GM12878 (cell line): Measurements from ENCODE around the gene NHERF1. TPM values are rescaled to one million over a fixed set of nuclear protein-coding genes. Genes with fewer than 3 reads are reported as not detected.
A peak's percentile ranks its signal among the peaks of the same experiment; 100 is the strongest.

Experiments used
- ATAC-seq: fragments of 200-7000 bp; cut with Tn5 transposase; 3 replicates; pipeline ENCODE4 v1.9.1; 2020; ENCODE audit warnings: mild to moderate bottlenecking, moderate library complexity
- BruUV-seq: library from RNA; stranded (reverse); fragments of 400-500 nt; replicated peaks from 2 replicates; lab custom pipeline; 2021; lab: Mats Ljungman, UMichigan
- CTCF ChIA-PET: fragments of 300-600 bp; sonication (Branson Sonifier 250); formaldehyde crosslinking; extraction: SDS; loops from one replicate; lab custom pipeline; 2021; ENCODE audit warnings: inconsistent platforms; lab: Yijun Ruan, JAX
- POLR2A ChIA-PET: fragments of 350-600 bp; formaldehyde crosslinking; extraction: SDS; loops from one replicate; lab custom pipeline; 2021; ENCODE audit warnings: inconsistent platforms; lab: Charles Lee
- RAD21 ChIA-PET: fragments of 300-600 bp; sonication (Branson Sonifier 250); formaldehyde crosslinking; loops from one replicate; lab custom pipeline; 2023; ENCODE audit warnings: antibody characterized with exemption; ENCODE audit not compliant: unreplicated experiment; lab: Charles Lee
- SMC1A ChIA-PET: fragments of 300-600 bp; sonication (Branson Sonifier 250); formaldehyde crosslinking; loops from one replicate; lab custom pipeline; 2023; ENCODE audit not compliant: unreplicated experiment, uncharacterized antibody; lab: Charles Lee
- DNase-seq: peaks from one replicate; pipeline ENCODE4 v3.0.0-alpha.2; 2011; ENCODE audit warnings: low read depth, low spot score
- FAIRE-seq: peaks from 3 replicates; lab custom pipeline; 2011; peaks lifted over from hg19 to GRCh38; lab: Jason Lieb, UNC
- H2AFZ ChIP-seq: 2 replicates; pipeline ENCODE4 v1.6.0; 2011; ENCODE audit warnings: low read depth, low read length, control low read depth; ENCODE audit not compliant: control insufficient read depth
- H3K27ac ChIP-seq: 2 replicates; pipeline ENCODE4 v1.5.1; 2011; ENCODE audit warnings: control low read depth; ENCODE audit not compliant: control insufficient read depth, insufficient read depth
- H3K27me3 ChIP-seq, 2 experiments: replicated peaks in 1 of 2; 2 replicates each; pipeline versions ENCODE4 v1.6.0 to v1.6.1; 2011; ENCODE audit warnings: low read length in 1 of 2; ENCODE audit not compliant: control insufficient read depth in 2 of 2, insufficient read depth in 2 of 2
- H3K36me3 ChIP-seq, 2 experiments: 2 replicates each; pipeline ENCODE4 v1.5.1; 2011; ENCODE audit warnings: low read length in 1 of 2; ENCODE audit not compliant: control insufficient read depth in 2 of 2, insufficient read depth in 2 of 2
- H3K4me1 ChIP-seq: 2 replicates; pipeline ENCODE4 v1.6.1; 2011; ENCODE audit warnings: mild to moderate bottlenecking, low read length, moderate library complexity, mixed read lengths; ENCODE audit not compliant: control insufficient read depth, insufficient read depth
- H3K4me2 ChIP-seq: 2 replicates; pipeline ENCODE4 v1.6.0; 2011; ENCODE audit warnings: control low read depth; ENCODE audit not compliant: control insufficient read depth, insufficient read depth
- H3K4me3 ChIP-seq: fragments of 200-600 bp; sonication (generic); 2 replicates; pipeline ENCODE4 v1.5.1; 2016
- H3K79me2 ChIP-seq: 2 replicates; pipeline ENCODE4 v1.6.0; 2011; ENCODE audit warnings: low read length; ENCODE audit not compliant: control insufficient read depth, insufficient read depth
- H3K9ac ChIP-seq: 2 replicates; pipeline ENCODE4 v1.8.0; 2011; ENCODE audit warnings: low read length, control low read depth, mixed read lengths; ENCODE audit not compliant: control insufficient read depth, insufficient read depth
- H3K9me3 ChIP-seq: replicated peaks from 3 replicates; pipeline ENCODE4 v1.5.1; 2011; ENCODE audit warnings: mild to moderate bottlenecking, low read length; ENCODE audit not compliant: control insufficient read depth, insufficient read depth
- H4K20me1 ChIP-seq: 2 replicates; pipeline ENCODE4 v1.6.0; 2011; ENCODE audit not compliant: control insufficient read depth, insufficient read depth
- CBFB ChIP-seq: IDR thresholded peaks from 2 replicates; pipeline ENCODE4 v1.6.1; 2016; ENCODE audit warnings: antibody characterized with exemption, low read depth
- EED ChIP-seq: sonication (generic); IDR thresholded peaks from 2 replicates; pipeline ENCODE4 v1.6.1; 2016; ENCODE audit warnings: antibody characterized with exemption, low read depth
- RAD21 ChIP-seq: IDR thresholded peaks from 2 replicates; pipeline ENCODE4 v1.6.1; 2011; ENCODE audit warnings: mild to moderate bottlenecking, low read depth, low read length, moderate library complexity; ENCODE audit not compliant: insufficient read depth
- RUNX3 ChIP-seq: IDR thresholded peaks from 2 replicates; pipeline ENCODE4 v1.6.1; 2012; ENCODE audit warnings: low read length, inconsistent platforms
- SMC3 ChIP-seq: IDR thresholded peaks from 2 replicates; pipeline ENCODE4 v1.6.1; 2011; ENCODE audit warnings: low read length, improper control_type of control experiment, borderline replicate concordance
- TCF12 ChIP-seq: IDR thresholded peaks from 2 replicates; pipeline ENCODE4 v1.6.1; 2011; ENCODE audit warnings: low read depth, mild to moderate bottlenecking, low read length
- TCF3 ChIP-seq: IDR thresholded peaks from 2 replicates; pipeline ENCODE4 v1.6.1; 2012; ENCODE audit warnings: low read depth, mild to moderate bottlenecking, low read length, borderline replicate concordance; ENCODE audit not compliant: insufficient read depth
- ZSCAN29 ChIP-seq: fragments of 450-650 bp; IDR thresholded peaks from 2 replicates; pipeline ENCODE4 v1.6.1; 2017; ENCODE audit warnings: mild to moderate bottlenecking, moderate library complexity
- WGBS: methylation state at CpG from one replicate; pipeline ENCODE4 v1.1.6; 2016; ENCODE audit warnings: low lambda C conversion rate; ENCODE audit not compliant: insufficient replicate concordance, insufficient coverage; ENCODE audit errors: missing lambda C conversion rate; 5-methylcytosine and 5-hydroxymethylcytosine counted together
- in situ Hi-C: fragments of 300-500 bp; cut with MboI; formaldehyde crosslinking; loops from 9 replicates; pipeline ENCODE4 v1.14.3; 2018; ENCODE audit warnings: mixed read lengths
- intact Hi-C: fragments of 100-400 bp; cut with micrococcal nuclease; formaldehyde crosslinking; loops from one replicate; pipeline ENCODE4 v1.14.2; 2022; ENCODE audit not compliant: unreplicated experiment
- polyA plus RNA-seq, 11 experiments: library from polyadenylated mRNA; depleted of rRNA in 4 of 11; unstranded in 6 of 11; stranded (reverse) in 5 of 11; fragments of >200 nt; fragmentation: Nextera tagmentation in 4 of 11; fragmentation: Illumina TruSeq in 1 of 11; extraction: Ambion mirVana in 4 of 11; extraction: Trizol in 1 of 11; gene quantifications; 1 replicate in 1 of 11; 2 replicates in 10 of 11; pipeline versions ENCODE4 v1.2.1 to v1.2.3, GENCODE V29; 2011 to 2016; ENCODE audit warnings: inconsistent platforms in 2 of 11, missing spikeins in 2 of 11, low read depth in 1 of 11
- total RNA-seq, 4 experiments: library from RNA; depleted of rRNA in 3 of 4; stranded (reverse); fragments of >200 nt in 3 of 4; fragmentation: Illumina TruSeq in 1 of 4; extraction: Trizol in 1 of 4; gene quantifications; 2 replicates each; pipeline versions ENCODE4 v1.2.1 to v1.2.3, GENCODE V29; 2013 to 2021
- TF ChIP-seq, protein P1 (sequence below): fragments of 450-650 bp; IDR thresholded peaks from 2 replicates; pipeline ENCODE4 v1.6.1; 2014; ENCODE audit warnings: mild to moderate bottlenecking
- TF ChIP-seq, protein P2 (sequence below), 3 experiments: IDR thresholded peaks in 2 of 3; conservative IDR thresholded peaks in 1 of 3; 2 replicates each; pipeline ENCODE4 v1.5.1; 2011; ENCODE audit warnings: low read depth in 3 of 3, low read length in 3 of 3, mild to moderate bottlenecking in 3 of 3, control low read depth in 2 of 3, moderate library complexity in 2 of 3, inconsistent platforms in 1 of 3, mixed read lengths in 1 of 3; ENCODE audit not compliant: control insufficient read depth in 2 of 3, insufficient read depth in 1 of 3; ENCODE audit errors: extremely low read depth in 1 of 3

Gene NHERF1
- total and polyA plus RNA-seq, 10 of the 15 experiments (the other 5 are each of a cell fraction or from before 2014, with no cell fraction given): 13.4 to 61.6 (median 39.0) TPM

DNA sequence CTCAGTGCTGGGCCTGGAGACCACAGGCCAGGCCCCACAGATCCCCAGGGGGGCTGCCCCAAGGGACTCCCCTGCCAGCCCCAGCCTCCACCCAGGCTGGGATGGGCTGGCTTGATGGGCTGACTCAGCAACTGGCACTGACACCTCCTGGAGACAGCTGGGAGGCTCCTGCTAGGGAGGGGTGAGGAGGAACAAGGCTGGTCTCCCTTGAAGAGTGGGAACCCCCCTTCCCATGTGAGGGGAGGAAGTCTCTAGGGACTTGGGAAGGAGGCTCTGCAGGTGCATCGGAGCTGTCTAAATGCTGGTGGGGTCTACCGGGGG, 10.4 kb downstream of the NHERF1 start (continued):
- TF ChIP-seq, protein P1, sequence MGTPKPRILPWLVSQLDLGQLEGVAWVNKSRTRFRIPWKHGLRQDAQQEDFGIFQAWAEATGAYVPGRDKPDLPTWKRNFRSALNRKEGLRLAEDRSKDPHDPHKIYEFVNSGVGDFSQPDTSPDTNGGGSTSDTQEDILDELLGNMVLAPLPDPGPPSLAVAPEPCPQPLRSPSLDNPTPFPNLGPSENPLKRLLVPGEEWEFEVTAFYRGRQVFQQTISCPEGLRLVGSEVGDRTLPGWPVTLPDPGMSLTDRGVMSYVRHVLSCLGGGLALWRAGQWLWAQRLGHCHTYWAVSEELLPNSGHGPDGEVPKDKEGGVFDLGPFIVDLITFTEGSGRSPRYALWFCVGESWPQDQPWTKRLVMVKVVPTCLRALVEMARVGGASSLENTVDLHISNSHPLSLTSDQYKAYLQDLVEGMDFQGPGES: no peak

DNA sequence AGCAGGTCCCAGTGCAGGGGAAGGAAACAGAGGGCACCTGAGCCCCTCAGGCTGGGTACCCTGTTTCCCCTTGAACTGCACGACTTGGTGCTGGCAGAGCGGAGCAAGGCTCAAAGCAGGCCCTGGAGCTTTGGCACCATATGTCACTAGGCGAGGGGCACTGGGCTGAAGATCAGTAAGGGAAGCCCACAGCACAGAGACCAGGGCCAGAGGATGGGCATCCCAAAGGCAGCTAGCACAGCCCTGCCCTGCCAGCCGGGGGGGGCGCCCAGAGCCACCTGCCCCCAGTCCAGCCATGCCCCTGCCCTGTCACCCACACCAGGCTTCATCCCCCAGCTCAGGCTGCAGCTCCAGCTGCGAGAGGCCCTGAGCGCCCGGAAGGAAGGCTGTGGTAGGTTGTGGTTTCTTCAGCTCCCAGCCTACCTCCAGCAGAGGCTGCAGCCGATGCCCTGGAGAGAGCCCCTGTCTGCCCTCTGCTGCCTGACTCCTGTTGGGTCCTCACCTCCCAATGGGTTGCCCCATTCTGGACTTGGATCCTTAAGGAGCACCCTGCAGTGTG, 10.9 kb downstream of the NHERF1 start:
- 16% methylated on average over 9 of the region's 9 CpGs for WGBS
- ATAC-seq (peak; percentile 90), FAIRE-seq (peak; percentile 69), DNase-seq (no peak)
- Histone ChIP-seq H4K20me1 (no peaks in the 10 kb centered on the region), H3K27me3 (no peaks in the 10 kb centered on the region), H3K4me1 (peaks cover 21% of the 10 kb centered on the region), H3K27ac (peak overlapping the region; percentile 1), H3K79me2 (peaks cover 8% of the 10 kb centered on the region), H3K4me3 (no peak overlapping the region), H3K9me3 (no peaks in the 10 kb centered on the region), H3K36me3 (no peaks in the 10 kb centered on the region; a peak in 2 of 4 replicates), H2AFZ (no peak overlapping the region), H3K9ac (no peak overlapping the region), H3K4me2 (peak overlapping the region; percentile 57)
- in situ Hi-C loops (no loop called here), intact Hi-C loops (no loop called here)
- TF ChIP-seq, protein P2, sequence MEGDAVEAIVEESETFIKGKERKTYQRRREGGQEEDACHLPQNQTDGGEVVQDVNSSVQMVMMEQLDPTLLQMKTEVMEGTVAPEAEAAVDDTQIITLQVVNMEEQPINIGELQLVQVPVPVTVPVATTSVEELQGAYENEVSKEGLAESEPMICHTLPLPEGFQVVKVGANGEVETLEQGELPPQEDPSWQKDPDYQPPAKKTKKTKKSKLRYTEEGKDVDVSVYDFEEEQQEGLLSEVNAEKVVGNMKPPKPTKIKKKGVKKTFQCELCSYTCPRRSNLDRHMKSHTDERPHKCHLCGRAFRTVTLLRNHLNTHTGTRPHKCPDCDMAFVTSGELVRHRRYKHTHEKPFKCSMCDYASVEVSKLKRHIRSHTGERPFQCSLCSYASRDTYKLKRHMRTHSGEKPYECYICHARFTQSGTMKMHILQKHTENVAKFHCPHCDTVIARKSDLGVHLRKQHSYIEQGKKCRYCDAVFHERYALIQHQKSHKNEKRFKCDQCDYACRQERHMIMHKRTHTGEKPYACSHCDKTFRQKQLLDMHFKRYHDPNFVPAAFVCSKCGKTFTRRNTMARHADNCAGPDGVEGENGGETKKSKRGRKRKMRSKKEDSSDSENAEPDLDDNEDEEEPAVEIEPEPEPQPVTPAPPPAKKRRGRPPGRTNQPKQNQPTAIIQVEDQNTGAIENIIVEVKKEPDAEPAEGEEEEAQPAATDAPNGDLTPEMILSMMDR (IDR thresholded peaks at IDR 0.05 in 2 of 3, conservative IDR thresholded peaks at IDR 0.05 in 1 of 3; ENCODE audit: control insufficient read depth in 2 of 3, extremely low read depth in 1 of 3, insufficient read depth in 1 of 3, low read depth in 3 of 3, low read length in 3 of 3): peak; percentile 16 to 32 (median 30); a peak in 3 of 6 replicates
- TF ChIP-seq RAD21: peak; percentile 28
- 0 out of 2 replicates have a peak, but pooled peaks have one; percentile 59 for TF ChIP-seq TCF3
- TF ChIP-seq SMC3: peak; percentile 46; the same call in 1 of the 2 replicates
- peak; percentile 41; the same call in 1 of the 2 replicates for TF ChIP-seq TCF12
- no peak for TF ChIP-seq ZSCAN29
- TF ChIP-seq CBFB: no peak
- 0 out of 2 replicates have a peak, but pooled peaks have one; percentile 26 for TF ChIP-seq EED
- peak; percentile 84 for TF ChIP-seq RUNX3
- no TSS peak for BruUV-seq
- SMC1A ChIA-PET: interaction anchor here (0.8 to 2.0 kb wide), 6 partner anchors 8 to 108 kb away, joined by 3 to 12 read pairs (median 9); no protein-coding TSS in a partner anchor
- RAD21 ChIA-PET: interaction anchor here (0.7 to 2.7 kb wide), 6 partner anchors 9 to 101 kb away, joined by 3 to 12 read pairs (median 6); partner anchors contain the start of gene NAT9
- CTCF ChIA-PET: interaction anchor here (0.7 to 5.2 kb wide), 12 partner anchors 10 to 115 kb away, joined by 3 to 33 read pairs (median 6); partner anchors contain the start of genes NAT9 and RAB37
- POLR2A ChIA-PET: interaction anchor here (0.8 to 2.8 kb wide), 5 partner anchors 9 to 113 kb away, joined by 3 to 16 read pairs (median 5); partner anchors contain the start of genes FDXR, NAT9 and RAB37
